K562 (cell line): Measurements from ENCODE around the gene AFAP1. TPM values are rescaled to one million over a fixed set of nuclear protein-coding genes. Genes with fewer than 3 reads are reported as not detected.

Experiments
- ATAC-seq: fragments of 200-7000 bp; cut with Tn5 transposase; 3 replicates; pipeline ENCODE4 v1.9.1; 2020; ENCODE audit warnings: moderate library complexity
- BruUV-seq: library from RNA; stranded (reverse); fragments of 400-500 nt; replicated peaks from 2 replicates; lab custom pipeline; 2021; lab: Mats Ljungman, UMichigan
- CTCF ChIA-PET: fragments of 300-600 bp; formaldehyde crosslinking; extraction: SDS; loops from one replicate; lab custom pipeline; 2021; ENCODE audit warnings: low intra/inter-chr PET ratio; lab: Yijun Ruan, JAX
- POLR2A ChIA-PET: fragments of 300-600, 350-650 bp; sonication (Branson Sonifier 250); formaldehyde crosslinking; extraction: SDS; loops from one replicate; lab custom pipeline; 2021; ENCODE audit warnings: antibody characterized with exemption, inconsistent platforms; lab: Yijun Ruan, JAX
- DNase-seq, 4 experiments: peaks; one replicate each; pipeline versions ENCODE4 v3.0.0 to v3.0.0-alpha.2; 2011 to 2018; ENCODE audit warnings: low spot score in 3 of 4, mixed read lengths in 3 of 4; ENCODE audit errors: extremely low read depth in 1 of 4
- FAIRE-seq: peaks from 2 replicates; lab custom pipeline; 2011; peaks lifted over from hg19 to GRCh38; lab: Jason Lieb, UNC
- H2AFZ ChIP-seq: 2 replicates; pipeline ENCODE4 v1.6.0; 2011; ENCODE audit warnings: low read depth, low read length, control low read depth, inconsistent platforms
- H3K27ac ChIP-seq: fragments of 200-600 bp; 3 replicates; pipeline ENCODE4 v1.8.0; 2011; ENCODE audit warnings: low read depth, mild to moderate bottlenecking, control low read depth, inconsistent platforms, low read length, moderate library complexity, mixed read lengths; ENCODE audit errors: extremely low read depth
- H3K27me3 ChIP-seq, 2 experiments: fragments of 300-600 bp in 1 of 2; 2 replicates in 1 of 2; 3 replicates in 1 of 2; pipeline versions ENCODE4 v1.6.0 to v1.8.0; 2011; ENCODE audit warnings: inconsistent platforms in 2 of 2, low read length in 2 of 2, mild to moderate bottlenecking in 1 of 2, mixed read lengths in 1 of 2, moderate library complexity in 1 of 2; ENCODE audit not compliant: control insufficient read depth in 2 of 2, insufficient read depth in 2 of 2
- H3K36me3 ChIP-seq: fragments of 300-600 bp; 3 replicates; pipeline ENCODE4 v1.8.0; 2011; ENCODE audit warnings: mild to moderate bottlenecking, low read length, inconsistent platforms; ENCODE audit not compliant: control insufficient read depth, insufficient read depth
- H3K4me1 ChIP-seq, 2 experiments: fragments of 200-600 bp in 1 of 2; replicated peaks in 1 of 2; 2 replicates in 1 of 2; 3 replicates in 1 of 2; pipeline versions ENCODE4 v1.5.1 to v1.8.0; 2011; ENCODE audit warnings: inconsistent platforms in 2 of 2, low read length in 2 of 2, mild to moderate bottlenecking in 1 of 2, mixed read lengths in 1 of 2, moderate library complexity in 1 of 2; ENCODE audit not compliant: control insufficient read depth in 2 of 2, insufficient read depth in 2 of 2
- H3K4me2 ChIP-seq: 2 replicates; pipeline ENCODE4 v1.6.1; 2011; ENCODE audit warnings: low read length, control low read depth, inconsistent platforms, mixed read lengths; ENCODE audit not compliant: insufficient read depth
- H3K4me3 ChIP-seq: fragments of 200-600 bp; sonication (generic), shearing (Covaris generic); 2 replicates; pipeline ENCODE4 v1.5.1; 2016; ENCODE audit warnings: control low read depth, inconsistent platforms
- H3K79me2 ChIP-seq: fragments of 200-600 bp; 3 replicates; pipeline ENCODE4 v1.8.0; 2011; ENCODE audit warnings: low read length, inconsistent platforms; ENCODE audit not compliant: control insufficient read depth, insufficient read depth
- H3K9ac ChIP-seq, 2 experiments: 2 replicates each; pipeline versions ENCODE4 v1.6.0 to v1.6.1; 2011; ENCODE audit warnings: low read depth in 2 of 2, low read length in 2 of 2, control low read depth in 1 of 2, inconsistent platforms in 1 of 2, mild to moderate bottlenecking in 1 of 2, mixed read lengths in 1 of 2; ENCODE audit not compliant: insufficient read depth in 1 of 2
- H3K9me1 ChIP-seq: one replicate; pipeline ENCODE4 v1.6.0; 2011; ENCODE audit warnings: inconsistent platforms, mild to moderate bottlenecking, low read length, moderate library complexity; ENCODE audit not compliant: control insufficient read depth, insufficient read depth
- H3K9me3 ChIP-seq: replicated peaks from 2 replicates; pipeline ENCODE4 v1.5.1; 2011; ENCODE audit warnings: low read depth, low read length, inconsistent platforms; ENCODE audit not compliant: control insufficient read depth, insufficient read depth
- H4K20me1 ChIP-seq: replicated peaks from 2 replicates; pipeline ENCODE4 v1.6.1; 2011; ENCODE audit warnings: low read length, inconsistent platforms, mixed read lengths; ENCODE audit not compliant: control insufficient read depth, insufficient read depth
- CC2D1A ChIP-seq: fragments of 450-650 bp; IDR thresholded peaks from 2 replicates; pipeline ENCODE4 v1.6.1; 2017; ENCODE audit warnings: mild to moderate bottlenecking
- FIP1L1 ChIP-seq: fragments of 200-400 bp; formaldehyde crosslinking; IDR thresholded peaks from 2 replicates; pipeline ENCODE4 v1.6.1; 2018; ENCODE audit warnings: mild to moderate bottlenecking, low read depth, low read length; ENCODE audit not compliant: poor library complexity, severe bottlenecking
- LARP7 ChIP-seq: fragments of 450-650 bp; IDR thresholded peaks from 2 replicates; pipeline ENCODE4 v1.6.1; 2016
- MCM2 ChIP-seq: fragments of 450-650 bp; IDR thresholded peaks from 2 replicates; pipeline ENCODE4 v1.6.1; 2017; ENCODE audit warnings: low read depth, mild to moderate bottlenecking
- MEF2A ChIP-seq: IDR thresholded peaks from 2 replicates; pipeline ENCODE4 v1.6.1; 2011; ENCODE audit warnings: low read depth, mild to moderate bottlenecking, low read length, moderate library complexity; ENCODE audit not compliant: control insufficient read depth
- PHB ChIP-seq: fragments of 250-450 bp; sonication (Bioruptor Pico); IDR thresholded peaks from 2 replicates; pipeline ENCODE4 v1.5.0; 2021
- SRSF1 ChIP-seq: fragments of 200-400 bp; formaldehyde crosslinking; IDR thresholded peaks from 2 replicates; pipeline ENCODE4 v1.6.1; 2017; ENCODE audit warnings: mild to moderate bottlenecking, low read depth, low read length, moderate library complexity
- TAF9B ChIP-seq: fragments of 450-650 bp; IDR thresholded peaks from 2 replicates; pipeline ENCODE4 v1.6.1; 2018; ENCODE audit warnings: mild to moderate bottlenecking; ENCODE audit not compliant: partially characterized antibody
- ZBTB1 ChIP-seq: sonication (generic); formaldehyde crosslinking; IDR thresholded peaks from 2 replicates; pipeline ENCODE4 v1.8.1; 2023; ENCODE audit warnings: missing genetic modification reagents, low read depth, mild to moderate bottlenecking, borderline replicate concordance
- ZNF696 ChIP-seq: fragments of 250-450 bp; sonication (Bioruptor Pico); conservative IDR thresholded peaks from 2 replicates; pipeline ENCODE4 v1.4.0; 2020; ENCODE audit warnings: mild to moderate bottlenecking, moderate library complexity
- WGBS: fragments of 100-300 bp; shearing (Covaris generic); methylation state at CpG from one replicate; pipeline ENCODE4 v1.1.6; 2016; ENCODE audit warnings: low coverage, mixed read lengths; ENCODE audit not compliant: insufficient coverage; ENCODE audit errors: missing lambda C conversion rate; 5-methylcytosine and 5-hydroxymethylcytosine counted together
- in situ Hi-C: fragments of 300-500 bp; cut with MboI; formaldehyde crosslinking; loops from 4 replicates; pipeline ENCODE4 v1.15.0; 2018; ENCODE audit warnings: inconsistent platforms, mixed read lengths
- intact Hi-C: fragments of 100-400 bp; cut with micrococcal nuclease; formaldehyde crosslinking; loops from 2 replicates; pipeline ENCODE4 v1.14.2; 2022
- polyA plus RNA-seq, 8 experiments: library from polyadenylated mRNA; depleted of rRNA in 4 of 8; stranded (reverse) in 5 of 8; unstranded in 3 of 8; fragments of >200 nt; fragmentation: Nextera tagmentation in 2 of 8; fragmentation: Illumina TruSeq in 1 of 8; extraction: Ambion mirVana in 2 of 8; extraction: Trizol in 1 of 8; gene quantifications; 2 replicates each; pipeline versions ENCODE4 v1.2.1 to v1.2.3, GENCODE V29; 2011 to 2014; ENCODE audit warnings: inconsistent platforms in 1 of 8, missing spikeins in 1 of 8
- total RNA-seq, 7 experiments: library from RNA; depleted of rRNA in 6 of 7; stranded (reverse); fragments of >200 nt in 6 of 7; fragmentation: Illumina TruSeq in 2 of 7; extraction: Trizol in 2 of 7; gene quantifications; 2 replicates each; pipeline versions ENCODE4 v1.2.1 to v1.2.3, GENCODE V29; 2011 to 2021; ENCODE audit warnings: low replicate concordance in 1 of 7
- TF ChIP-seq, protein P1 (sequence below): sonication (generic); IDR thresholded peaks from 2 replicates; pipeline ENCODE4 v1.6.1; 2016
- TF ChIP-seq, protein P2 (sequence below): fragments of 250-450 bp; sonication (Bioruptor Pico); IDR thresholded peaks from 2 replicates; pipeline ENCODE4 v1.5.0; 2021
- TF ChIP-seq, protein P3 (sequence below), 3 experiments: fragments of 200-800 bp in 1 of 3; fragments of 250-450 bp in 1 of 3; fragments of 450-650 bp in 1 of 3; sonication (Bioruptor Pico) in 1 of 3; sonication (Bioruptor generic) in 1 of 3; formaldehyde crosslinking in 1 of 3; IDR thresholded peaks; 2 replicates each; pipeline versions ENCODE4 v1.6.1 to v1.8.0; 2016 to 2022; ENCODE audit warnings: mild to moderate bottlenecking in 2 of 3, missing genetic modification characterization in 2 of 3, missing compliant biosample characterization in 1 of 3, moderate library complexity in 1 of 3
- TF ChIP-seq, protein P4 (sequence below): fragments of 450-650 bp; formaldehyde crosslinking; IDR thresholded peaks from 2 replicates; pipeline ENCODE4 v1.4.0; 2022; ENCODE audit warnings: missing genetic modification characterization

The AFAP1 gene
- total and polyA plus RNA-seq, 9 of the 15 experiments (the other 6 are each of a cell fraction or from before 2014, with no cell fraction given) = 0.07 to 0.42 (median 0.12) TPM; not detected in 1

DNA sequence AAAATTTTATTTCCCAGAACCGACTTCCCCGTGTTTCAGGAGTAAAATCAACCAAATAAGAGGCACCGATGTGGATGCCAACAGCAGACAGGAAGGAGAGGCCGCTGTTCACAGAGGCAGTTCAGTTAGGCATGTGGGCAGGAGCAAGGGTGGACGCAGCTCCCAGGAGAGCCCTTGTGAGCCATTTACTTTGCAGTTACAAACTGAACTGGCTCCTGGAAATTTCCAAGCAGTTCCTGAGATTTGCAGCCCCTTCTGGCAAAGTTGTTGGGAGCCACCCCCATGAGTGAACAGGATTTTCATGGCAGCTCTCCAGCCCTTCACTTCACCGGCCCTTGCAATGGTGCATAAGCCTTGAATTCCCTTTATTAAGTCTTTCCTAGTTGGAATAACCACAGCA is 189.1 kb downstream of the AFAP1 start (continued):
- TF ChIP-seq, protein P1, sequence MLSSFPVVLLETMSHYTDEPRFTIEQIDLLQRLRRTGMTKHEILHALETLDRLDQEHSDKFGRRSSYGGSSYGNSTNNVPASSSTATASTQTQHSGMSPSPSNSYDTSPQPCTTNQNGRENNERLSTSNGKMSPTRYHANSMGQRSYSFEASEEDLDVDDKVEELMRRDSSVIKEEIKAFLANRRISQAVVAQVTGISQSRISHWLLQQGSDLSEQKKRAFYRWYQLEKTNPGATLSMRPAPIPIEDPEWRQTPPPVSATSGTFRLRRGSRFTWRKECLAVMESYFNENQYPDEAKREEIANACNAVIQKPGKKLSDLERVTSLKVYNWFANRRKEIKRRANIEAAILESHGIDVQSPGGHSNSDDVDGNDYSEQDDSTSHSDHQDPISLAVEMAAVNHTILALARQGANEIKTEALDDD = no peak

DNA sequence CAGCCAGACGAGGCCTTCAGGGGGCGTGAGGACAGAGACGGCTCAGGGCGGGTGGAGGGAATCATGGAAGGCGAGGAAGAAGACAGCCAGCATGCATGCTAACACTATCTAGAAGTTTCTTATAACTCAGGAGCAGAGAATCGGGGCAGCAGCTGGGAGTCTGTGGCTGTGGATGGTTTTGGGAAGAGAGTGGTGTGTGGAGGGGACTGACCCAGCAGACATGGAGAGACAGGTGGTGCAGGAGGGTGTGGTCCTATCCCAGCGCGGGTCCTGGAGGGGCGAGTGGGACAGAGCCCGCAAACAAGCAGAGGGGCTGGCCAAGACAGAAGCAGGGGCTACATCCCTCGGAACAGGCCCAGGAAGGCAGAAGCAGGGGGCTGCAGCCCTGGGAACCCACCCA is 192.1 kb downstream of the AFAP1 start:
- intact Hi-C loops (no loop called here), in situ Hi-C loops (no loop called here)
- Histone ChIP-seq H3K27me3 (peaks cover 17 to 57% of the 10 kb centered on the region in 2 experiments; a peak in 4 of 5 replicates), H3K9me3 (no peaks in the 10 kb centered on the region), H3K36me3 (no peaks in the 10 kb centered on the region), H3K9me1 (no peaks in the 10 kb centered on the region), H3K79me2 (no peaks in the 10 kb centered on the region), H4K20me1 (0 out of 2 replicates have a peak, but pooled peaks cover 7% of the 10 kb centered on the region), H3K4me1 (no peaks in the 10 kb centered on the region), H3K9ac (no peak overlapping the region), H2AFZ (no peak overlapping the region), H3K27ac (no peak overlapping the region), H3K4me2 (no peak overlapping the region), H3K4me3 (no peak overlapping the region)
- no peak for DNase-seq
- ChIA-PET POLR2A (no interaction called here), CTCF (no interaction called here)
- no TSS peak for BruUV-seq
- 1% methylated on average over 11 of the region's 11 CpGs for WGBS
- FAIRE-seq = no peak
- no peak for ATAC-seq
- no peak for TF ChIP-seq MCM2
- no peak for TF ChIP-seq MEF2A
- TF ChIP-seq LARP7 = no peak
- TF ChIP-seq, protein P2, sequence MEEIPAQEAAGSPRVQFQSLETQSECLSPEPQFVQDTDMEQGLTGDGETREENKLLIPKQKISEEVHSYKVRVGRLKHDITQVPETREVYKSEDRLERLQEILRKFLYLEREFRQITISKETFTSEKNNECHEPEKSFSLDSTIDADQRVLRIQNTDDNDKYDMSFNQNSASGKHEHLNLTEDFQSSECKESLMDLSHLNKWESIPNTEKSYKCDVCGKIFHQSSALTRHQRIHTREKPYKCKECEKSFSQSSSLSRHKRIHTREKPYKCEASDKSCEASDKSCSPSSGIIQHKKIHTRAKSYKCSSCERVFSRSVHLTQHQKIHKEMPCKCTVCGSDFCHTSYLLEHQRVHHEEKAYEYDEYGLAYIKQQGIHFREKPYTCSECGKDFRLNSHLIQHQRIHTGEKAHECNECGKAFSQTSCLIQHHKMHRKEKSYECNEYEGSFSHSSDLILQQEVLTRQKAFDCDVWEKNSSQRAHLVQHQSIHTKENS (CRISPR knock-in tag) = no peak
- no peak for TF ChIP-seq PHB (CRISPR knock-in tag)
- TF ChIP-seq, protein P3, sequence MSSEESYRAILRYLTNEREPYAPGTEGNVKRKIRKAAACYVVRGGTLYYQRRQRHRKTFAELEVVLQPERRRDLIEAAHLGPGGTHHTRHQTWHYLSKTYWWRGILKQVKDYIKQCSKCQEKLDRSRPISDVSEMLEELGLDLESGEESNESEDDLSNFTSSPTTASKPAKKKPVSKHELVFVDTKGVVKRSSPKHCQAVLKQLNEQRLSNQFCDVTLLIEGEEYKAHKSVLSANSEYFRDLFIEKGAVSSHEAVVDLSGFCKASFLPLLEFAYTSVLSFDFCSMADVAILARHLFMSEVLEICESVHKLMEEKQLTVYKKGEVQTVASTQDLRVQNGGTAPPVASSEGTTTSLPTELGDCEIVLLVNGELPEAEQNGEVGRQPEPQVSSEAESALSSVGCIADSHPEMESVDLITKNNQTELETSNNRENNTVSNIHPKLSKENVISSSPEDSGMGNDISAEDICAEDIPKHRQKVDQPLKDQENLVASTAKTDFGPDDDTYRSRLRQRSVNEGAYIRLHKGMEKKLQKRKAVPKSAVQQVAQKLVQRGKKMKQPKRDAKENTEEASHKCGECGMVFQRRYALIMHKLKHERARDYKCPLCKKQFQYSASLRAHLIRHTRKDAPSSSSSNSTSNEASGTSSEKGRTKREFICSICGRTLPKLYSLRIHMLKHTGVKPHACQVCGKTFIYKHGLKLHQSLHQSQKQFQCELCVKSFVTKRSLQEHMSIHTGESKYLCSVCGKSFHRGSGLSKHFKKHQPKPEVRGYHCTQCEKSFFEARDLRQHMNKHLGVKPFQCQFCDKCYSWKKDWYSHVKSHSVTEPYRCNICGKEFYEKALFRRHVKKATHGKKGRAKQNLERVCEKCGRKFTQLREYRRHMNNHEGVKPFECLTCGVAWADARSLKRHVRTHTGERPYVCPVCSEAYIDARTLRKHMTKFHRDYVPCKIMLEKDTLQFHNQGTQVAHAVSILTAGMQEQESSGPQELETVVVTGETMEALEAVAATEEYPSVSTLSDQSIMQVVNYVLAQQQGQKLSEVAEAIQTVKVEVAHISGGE (CRISPR knock-in tag; IDR thresholded peaks at IDR 0.05) = no peak
- TF ChIP-seq, protein P4, sequence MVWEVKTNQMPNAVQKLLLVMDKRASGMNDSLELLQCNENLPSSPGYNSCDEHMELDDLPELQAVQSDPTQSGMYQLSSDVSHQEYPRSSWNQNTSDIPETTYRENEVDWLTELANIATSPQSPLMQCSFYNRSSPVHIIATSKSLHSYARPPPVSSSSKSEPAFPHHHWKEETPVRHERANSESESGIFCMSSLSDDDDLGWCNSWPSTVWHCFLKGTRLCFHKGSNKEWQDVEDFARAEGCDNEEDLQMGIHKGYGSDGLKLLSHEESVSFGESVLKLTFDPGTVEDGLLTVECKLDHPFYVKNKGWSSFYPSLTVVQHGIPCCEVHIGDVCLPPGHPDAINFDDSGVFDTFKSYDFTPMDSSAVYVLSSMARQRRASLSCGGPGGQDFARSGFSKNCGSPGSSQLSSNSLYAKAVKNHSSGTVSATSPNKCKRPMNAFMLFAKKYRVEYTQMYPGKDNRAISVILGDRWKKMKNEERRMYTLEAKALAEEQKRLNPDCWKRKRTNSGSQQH = no peak
- TF ChIP-seq SRSF1 = no peak
- no peak for TF ChIP-seq ZBTB1 (CRISPR knock-in tag)
- TF ChIP-seq CC2D1A = no peak
- no peak for TF ChIP-seq ZNF696 (CRISPR knock-in tag)
- TF ChIP-seq FIP1L1 = no peak
- TF ChIP-seq TAF9B = no peak
